Measurements from ENCODE around the gene ITPK1. TPM values are rescaled to one million over a fixed set of nuclear protein-coding genes. Genes with fewer than 3 reads are reported as not detected.
A peak's percentile ranks its signal among the peaks of the same experiment; 100 is the strongest.

The ITPK1 gene
- total and polyA plus RNA-seq, 8 donors: 17.8 to 46.3 (median 28.9) TPM

- DNase-seq: no peak
- intact Hi-C loops (cut with DNase I; ENCODE audit: low total_unique reads): no loop called here
- TF ChIP-seq EP300 (IDR thresholded peaks at IDR 0.05) (no peak), POLR2AphosphoS5 (IDR thresholded peaks at IDR 0.05) (no peak), POLR2A (IDR thresholded peaks at IDR 0.05) (no peak), CTCF (IDR thresholded peaks at IDR 0.05) (no peak)
- Histone ChIP-seq H3K27me3 (no peaks in the 10 kb centered on the region), H3K4me3 (no peak overlapping the region), H3K27ac (no peak overlapping the region), H3K4me1 (peaks cover 39 to 88% (median 60%) of the 10 kb centered on the region in 4 donors), H3K36me3 (peaks cover 0 to 21% (median 19%) of the 10 kb centered on the region in 4 donors), H3K9me3 (no peaks in the 10 kb centered on the region)
- WGBS, 5 donors: 91 to 97% (median 94%) methylated on average over 19 to 20 of the region's 20 CpGs
These were observed 101.4 kb downstream of the ITPK1 start for GRCh38 chr14:93014058-93015023.

- no peak overlapping the region for H3K4me3 ChIP-seq
- H3K27me3 ChIP-seq: no peaks in the 10 kb centered on the region
- H3K27ac ChIP-seq: peak overlapping the region in 4 of 5 donors; percentile 8 to 58 (median 42)
- no peaks in the 10 kb centered on the region for H3K9me3 ChIP-seq
- H3K4me1 ChIP-seq: peaks cover 37 to 88% (median 57%) of the 10 kb centered on the region in 4 donors
- no peak for DNase-seq
- H3K36me3 ChIP-seq: peaks cover 0 to 21% (median 19%) of the 10 kb centered on the region in 4 donors
- WGBS, 5 donors: 66 to 85% (median 78%) methylated on average over 6 to 10 of the region's 10 CpGs
- TF ChIP-seq EP300 (IDR thresholded peaks at IDR 0.05): no peak
- TF ChIP-seq CTCF (IDR thresholded peaks at IDR 0.05): no peak
- no peak for TF ChIP-seq POLR2A (IDR thresholded peaks at IDR 0.05)
- TF ChIP-seq POLR2AphosphoS5 (IDR thresholded peaks at IDR 0.05): no peak
- intact Hi-C loops (cut with DNase I; ENCODE audit: low total_unique reads): no loop called here
These were observed 102.6 kb downstream of the ITPK1 start for GRCh38 chr14:93012951-93013719.

- Histone ChIP-seq H3K4me3 (no peak overlapping the region), H3K9me3 (no peaks in the 10 kb centered on the region), H3K27ac (peak overlapping the region in 3 of 5 donors; percentile 36 to 58 (median 49)), H3K27me3 (no peaks in the 10 kb centered on the region), H3K36me3 (peaks cover 0 to 21% (median 19%) of the 10 kb centered on the region in 4 donors), H3K4me1 (peaks cover 40 to 88% (median 58%) of the 10 kb centered on the region in 4 donors)
- intact Hi-C loops (cut with DNase I; ENCODE audit: low total_unique reads): no loop called here
- TF ChIP-seq POLR2AphosphoS5 (IDR thresholded peaks at IDR 0.05) (no peak), CTCF (IDR thresholded peaks at IDR 0.05) (no peak), EP300 (IDR thresholded peaks at IDR 0.05) (no peak), POLR2A (IDR thresholded peaks at IDR 0.05) (no peak)
- DNase-seq: no peak
- WGBS, 5 donors: 84 to 92% (median 90%) methylated on average over 7 of the region's 7 CpGs
These were observed 103.2 kb downstream of the ITPK1 start for GRCh38 chr14:93012506-93012905.

- no peak overlapping the region for H3K4me3 ChIP-seq
- WGBS, 5 donors: 75 to 88% (median 82%) methylated on average over 15 to 22 of the region's 22 CpGs
- no peak for DNase-seq
- H3K27ac ChIP-seq: no peak overlapping the region
- intact Hi-C loops (cut with DNase I; ENCODE audit: low total_unique reads): no loop called here
- peaks cover 0 to 21% (median 19%) of the 10 kb centered on the region in 4 donors for H3K36me3 ChIP-seq
- H3K27me3 ChIP-seq: no peaks in the 10 kb centered on the region
- H3K9me3 ChIP-seq: no peaks in the 10 kb centered on the region
- peaks cover 39 to 88% (median 59%) of the 10 kb centered on the region in 4 donors for H3K4me1 ChIP-seq
- TF ChIP-seq CTCF (IDR thresholded peaks at IDR 0.05): no peak
- TF ChIP-seq POLR2AphosphoS5 (IDR thresholded peaks at IDR 0.05): no peak
- TF ChIP-seq POLR2A (IDR thresholded peaks at IDR 0.05): no peak
- no peak for TF ChIP-seq EP300 (IDR thresholded peaks at IDR 0.05)
These were observed 103.9 kb downstream of the ITPK1 start for GRCh38 chr14:93011650-93012325.

Measured in stomach (tissue), 9 donors.